GM12878 (cell line): ENCODE measurements around the gene ABHD17A. TPM values are rescaled to one million over a fixed set of nuclear protein-coding genes. Genes with fewer than 3 reads are reported as not detected.
A peak's percentile ranks its signal among the peaks of the same experiment; 100 is the strongest.

ENCODE experiments used
- BMI1 ChIP-seq: fragments of 450-650 bp; IDR thresholded peaks from 2 replicates; pipeline ENCODE4 v1.6.1; 2016; ENCODE audit warnings: mild to moderate bottlenecking, moderate library complexity, borderline replicate concordance
- BRCA1 ChIP-seq: IDR thresholded peaks from 2 replicates; pipeline ENCODE4 v1.6.1; 2011; ENCODE audit warnings: low read depth, low read length, improper control_type of control experiment
- CREM ChIP-seq: IDR thresholded peaks from 2 replicates; pipeline ENCODE4 v1.6.1; 2014; ENCODE audit warnings: antibody characterized with exemption, low read depth
- EGR1 ChIP-seq, 2 experiments: IDR thresholded peaks; 1 replicate in 1 of 2; 2 replicates in 1 of 2; pipeline ENCODE4 v1.6.1; 2011 to 2012; ENCODE audit warnings: low read depth in 2 of 2, low read length in 2 of 2, borderline replicate concordance in 1 of 2, mild to moderate bottlenecking in 1 of 2, moderate library complexity in 1 of 2
- FOS ChIP-seq: IDR thresholded peaks from 3 replicates; pipeline ENCODE4 v1.6.1; 2011; ENCODE audit warnings: borderline replicate concordance; ENCODE audit not compliant: insufficient read length; ENCODE audit errors: extremely low read depth
- IRF4 ChIP-seq: IDR thresholded peaks from 2 replicates; pipeline ENCODE4 v1.6.1; 2011; ENCODE audit warnings: low read depth, low read length
- MEF2A ChIP-seq: IDR thresholded peaks from 2 replicates; pipeline ENCODE4 v1.6.1; 2011; ENCODE audit warnings: low read depth, mild to moderate bottlenecking, low read length, moderate library complexity; ENCODE audit not compliant: insufficient read depth
- MEF2B ChIP-seq: fragments of 450-650 bp; IDR thresholded peaks from 2 replicates; pipeline ENCODE4 v1.6.1; 2018; ENCODE audit warnings: mild to moderate bottlenecking, moderate library complexity; ENCODE audit not compliant: partially characterized antibody, poor library complexity, severe bottlenecking
- MYC ChIP-seq: IDR thresholded peaks from 2 replicates; pipeline ENCODE4 v1.6.1; 2011; ENCODE audit warnings: mild to moderate bottlenecking, low read length, moderate library complexity, inconsistent platforms; ENCODE audit not compliant: insufficient read depth, insufficient replicate concordance, insufficient read length, severe bottlenecking
- NFIC ChIP-seq: IDR thresholded peaks from 2 replicates; pipeline ENCODE4 v1.6.1; 2012; ENCODE audit warnings: low read depth, mild to moderate bottlenecking, inconsistent platforms, low read length, moderate library complexity
- NKRF ChIP-seq: fragments of 450-650 bp; conservative IDR thresholded peaks from 2 replicates; pipeline ENCODE4 v1.6.1; 2017; ENCODE audit warnings: mild to moderate bottlenecking, moderate library complexity
- POU2F2 ChIP-seq: IDR thresholded peaks from 3 replicates; pipeline ENCODE4 v1.6.1; 2011; ENCODE audit warnings: low read depth, mild to moderate bottlenecking, low read length, borderline replicate concordance
- RAD51 ChIP-seq: fragments of 450-650 bp; IDR thresholded peaks from 2 replicates; pipeline ENCODE4 v1.6.1; 2016; ENCODE audit warnings: moderate library complexity, mild to moderate bottlenecking, inconsistent platforms
- RCOR1 ChIP-seq: conservative IDR thresholded peaks from 2 replicates; pipeline ENCODE4 v1.6.1; 2012; ENCODE audit warnings: low read depth, low read length, improper control_type of control experiment
- SKIL ChIP-seq: fragments of 450-650 bp; IDR thresholded peaks from 2 replicates; pipeline ENCODE4 v1.6.1; 2017; ENCODE audit warnings: mild to moderate bottlenecking, low read depth, inconsistent platforms; ENCODE audit not compliant: poor library complexity, severe bottlenecking
- SREBF1 ChIP-seq: IDR thresholded peaks from 2 replicates; pipeline ENCODE4 v1.6.1; 2012; ENCODE audit warnings: mild to moderate bottlenecking, low read length
- YY1 ChIP-seq: IDR thresholded peaks from 2 replicates; pipeline ENCODE4 v1.6.1; 2011; ENCODE audit warnings: low read depth, mild to moderate bottlenecking, low read length
- polyA plus RNA-seq, 11 experiments: library from polyadenylated mRNA; depleted of rRNA in 4 of 11; unstranded in 6 of 11; stranded (reverse) in 5 of 11; fragments of >200 nt; fragmentation: Nextera tagmentation in 4 of 11; fragmentation: Illumina TruSeq in 1 of 11; extraction: Ambion mirVana in 4 of 11; extraction: Trizol in 1 of 11; gene quantifications; 1 replicate in 1 of 11; 2 replicates in 10 of 11; pipeline versions ENCODE4 v1.2.1 to v1.2.3, GENCODE V29; 2011 to 2016; ENCODE audit warnings: inconsistent platforms in 2 of 11, missing spikeins in 2 of 11, low read depth in 1 of 11
- total RNA-seq, 4 experiments: library from RNA; depleted of rRNA in 3 of 4; stranded (reverse); fragments of >200 nt in 3 of 4; fragmentation: Illumina TruSeq in 1 of 4; extraction: Trizol in 1 of 4; gene quantifications; 2 replicates each; pipeline versions ENCODE4 v1.2.1 to v1.2.3, GENCODE V29; 2013 to 2021
- TF ChIP-seq, protein P1 (sequence below): IDR thresholded peaks from 2 replicates; pipeline ENCODE4 v1.6.1; 2012; ENCODE audit warnings: low read depth, low read length, improper control_type of control experiment
- TF ChIP-seq, protein P2 (sequence below): IDR thresholded peaks from 2 replicates; pipeline ENCODE4 v1.6.1; 2011; ENCODE audit warnings: low read depth, low read length, improper control_type of control experiment, borderline replicate concordance

ABHD17A gene
- total and polyA plus RNA-seq, 10 of the 15 experiments (the other 5 are each of a cell fraction or from before 2014, with no cell fraction given) = 0.13 to 126 (median 28.8) TPM; not detected in 1

GRCh38 chr19:1875646-1876495 is 9.4 kb downstream of the ABHD17A start (continued):
- no peak for TF ChIP-seq MYC
- TF ChIP-seq, protein P1, sequence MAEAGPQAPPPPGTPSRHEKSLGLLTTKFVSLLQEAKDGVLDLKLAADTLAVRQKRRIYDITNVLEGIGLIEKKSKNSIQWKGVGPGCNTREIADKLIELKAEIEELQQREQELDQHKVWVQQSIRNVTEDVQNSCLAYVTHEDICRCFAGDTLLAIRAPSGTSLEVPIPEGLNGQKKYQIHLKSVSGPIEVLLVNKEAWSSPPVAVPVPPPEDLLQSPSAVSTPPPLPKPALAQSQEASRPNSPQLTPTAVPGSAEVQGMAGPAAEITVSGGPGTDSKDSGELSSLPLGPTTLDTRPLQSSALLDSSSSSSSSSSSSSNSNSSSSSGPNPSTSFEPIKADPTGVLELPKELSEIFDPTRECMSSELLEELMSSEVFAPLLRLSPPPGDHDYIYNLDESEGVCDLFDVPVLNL = peak; percentile 61; the same call in 1 of the 2 replicates
- TF ChIP-seq SREBF1 = no peak
- TF ChIP-seq MEF2A = 0 out of 2 replicates have a peak, but pooled peaks have one; percentile 33
- no peak for TF ChIP-seq NFIC
- TF ChIP-seq, protein P2, sequence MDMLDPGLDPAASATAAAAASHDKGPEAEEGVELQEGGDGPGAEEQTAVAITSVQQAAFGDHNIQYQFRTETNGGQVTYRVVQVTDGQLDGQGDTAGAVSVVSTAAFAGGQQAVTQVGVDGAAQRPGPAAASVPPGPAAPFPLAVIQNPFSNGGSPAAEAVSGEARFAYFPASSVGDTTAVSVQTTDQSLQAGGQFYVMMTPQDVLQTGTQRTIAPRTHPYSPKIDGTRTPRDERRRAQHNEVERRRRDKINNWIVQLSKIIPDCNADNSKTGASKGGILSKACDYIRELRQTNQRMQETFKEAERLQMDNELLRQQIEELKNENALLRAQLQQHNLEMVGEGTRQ = peak; percentile 93
- TF ChIP-seq YY1 = peak; percentile 73
- no peak for TF ChIP-seq FOS
- TF ChIP-seq BRCA1 = no peak
- TF ChIP-seq BMI1 = no peak
- peak; percentile 52 to 89; a peak in 2 of 3 replicates for TF ChIP-seq EGR1 (IDR thresholded peaks at IDR 0.05; ENCODE audit: borderline replicate concordance in 1 of 2, low read depth in 2 of 2, low read length in 2 of 2)
- TF ChIP-seq IRF4 = no peak
- 0 out of 2 replicates have a peak, but pooled peaks have one; percentile 26 for TF ChIP-seq RCOR1
- peak; percentile 87 for TF ChIP-seq RAD51
- no peak for TF ChIP-seq SKIL
- peak; percentile 80; the same call in 2 of the 3 replicates for TF ChIP-seq POU2F2
- TF ChIP-seq NKRF = peak; percentile 96
- peak; percentile 76 for TF ChIP-seq CREM
- no peak for TF ChIP-seq MEF2B
